Osteoblast (primary cell): ENCODE measurements around the gene DTNB. TPM values are rescaled to one million over a fixed set of nuclear protein-coding genes. Genes with fewer than 3 reads are reported as not detected.

ENCODE experiments used
- DNase-seq: peaks from one replicate; pipeline ENCODE4 v3.0.0; 2011; ENCODE audit warnings: low spot score, mixed read lengths; ENCODE audit not compliant: insufficient read length; ENCODE audit errors: missing footprints
- H2AFZ ChIP-seq: 2 replicates; pipeline ENCODE4 v1.6.0; 2011; ENCODE audit warnings: mild to moderate bottlenecking, low read length
- H3K27ac ChIP-seq: 2 replicates; pipeline ENCODE4 v1.5.1; 2011; ENCODE audit warnings: mild to moderate bottlenecking, low read depth, low read length, moderate library complexity
- H3K27me3 ChIP-seq: 2 replicates; pipeline ENCODE4 v1.6.0; 2012; ENCODE audit warnings: mild to moderate bottlenecking, control low read depth, inconsistent platforms, low read length, moderate library complexity; ENCODE audit not compliant: insufficient read depth
- H3K36me3 ChIP-seq: 2 replicates; pipeline ENCODE4 v1.5.1; 2011; ENCODE audit warnings: mild to moderate bottlenecking, low read length, control low read depth, moderate library complexity; ENCODE audit not compliant: insufficient read depth
- H3K4me1 ChIP-seq: 2 replicates; pipeline ENCODE4 v1.5.1; 2011; ENCODE audit warnings: mild to moderate bottlenecking, low read length, control low read depth, moderate library complexity; ENCODE audit not compliant: insufficient read depth
- H3K4me2 ChIP-seq: 2 replicates; pipeline ENCODE4 v1.6.0; 2011; ENCODE audit warnings: mild to moderate bottlenecking, low read length; ENCODE audit not compliant: insufficient read depth
- H3K4me3 ChIP-seq: fragments of 200-600 bp; sonication (generic); 3 replicates; pipeline ENCODE4 v1.5.1; 2012; ENCODE audit warnings: mild to moderate bottlenecking, low read length, inconsistent platforms; ENCODE audit not compliant: insufficient read depth
- H3K79me2 ChIP-seq: 2 replicates; pipeline ENCODE4 v1.6.0; 2012; ENCODE audit warnings: mild to moderate bottlenecking, low read length, control low read depth, inconsistent platforms; ENCODE audit not compliant: insufficient read depth
- H3K9me3 ChIP-seq: 2 replicates; pipeline ENCODE4 v1.5.1; 2011; ENCODE audit warnings: low read depth, low read length, control low read depth
- H4K20me1 ChIP-seq: 2 replicates; pipeline ENCODE4 v1.6.0; 2012; ENCODE audit warnings: mild to moderate bottlenecking, low read length, control low read depth; ENCODE audit not compliant: insufficient read depth
- CTCF ChIP-seq: IDR thresholded peaks from 2 replicates; pipeline ENCODE4 v1.5.1; 2011; ENCODE audit warnings: mild to moderate bottlenecking, low read depth, low read length, moderate library complexity; ENCODE audit errors: extremely low read depth
- total RNA-seq: library from RNA; depleted of rRNA; stranded (reverse); fragments of >200 nt; gene quantifications from 2 replicates; pipeline ENCODE4 v1.2.3, GENCODE V29; 2012

The DTNB gene
- total RNA-seq, 1 donor: 9.8 TPM

GRCh38 chr2:25334482-25334881 lies 338.9 kb downstream of the DTNB start:
- no peak overlapping the region for H2AFZ ChIP-seq
- no peak overlapping the region for H3K4me3 ChIP-seq
- H3K4me2 ChIP-seq: no peak overlapping the region
- H3K36me3 ChIP-seq: no peaks in the 10 kb centered on the region
- no peak for TF ChIP-seq CTCF
- DNase-seq: no peak
- H4K20me1 ChIP-seq: peaks cover 90% of the 10 kb centered on the region
- H3K9me3 ChIP-seq: no peaks in the 10 kb centered on the region
- no peaks in the 10 kb centered on the region for H3K27me3 ChIP-seq
- H3K79me2 ChIP-seq: peaks cover 43% of the 10 kb centered on the region
- H3K27ac ChIP-seq: no peak overlapping the region
- no peaks in the 10 kb centered on the region for H3K4me1 ChIP-seq

GRCh38 chr2:25333981-25334380 lies 339.4 kb downstream of the DTNB start:
- no peak overlapping the region for H3K4me2 ChIP-seq
- no peak overlapping the region for H2AFZ ChIP-seq
- H3K4me3 ChIP-seq: no peak overlapping the region
- no peak for DNase-seq
- H3K79me2 ChIP-seq: peaks cover 48% of the 10 kb centered on the region
- H3K27ac ChIP-seq: no peak overlapping the region
- no peaks in the 10 kb centered on the region for H3K9me3 ChIP-seq
- H3K36me3 ChIP-seq: no peaks in the 10 kb centered on the region
- H3K27me3 ChIP-seq: no peaks in the 10 kb centered on the region
- H3K4me1 ChIP-seq: no peaks in the 10 kb centered on the region
- no peak for TF ChIP-seq CTCF
- H4K20me1 ChIP-seq: peaks cover 88% of the 10 kb centered on the region

- Histone ChIP-seq H3K4me3 (no peak overlapping the region), H3K9me3 (no peaks in the 10 kb centered on the region), H3K79me2 (peaks cover 48% of the 10 kb centered on the region), H3K27me3 (no peaks in the 10 kb centered on the region), H4K20me1 (peaks cover 86% of the 10 kb centered on the region), H3K36me3 (no peaks in the 10 kb centered on the region), H3K4me2 (no peak overlapping the region), H3K27ac (no peak overlapping the region), H2AFZ (no peak overlapping the region), H3K4me1 (no peaks in the 10 kb centered on the region)
- no peak for TF ChIP-seq CTCF
- no peak for DNase-seq
These were observed 340.8 kb downstream of the DTNB start for GRCh38 chr2:25332571-25332970.

GRCh38 chr2:25331686-25332365 lies 341.6 kb downstream of the DTNB start:
- H3K4me1 ChIP-seq: no peaks in the 10 kb centered on the region
- H3K9me3 ChIP-seq: peaks cover 6% of the 10 kb centered on the region
- no peak overlapping the region for H3K4me2 ChIP-seq
- no peak overlapping the region for H3K4me3 ChIP-seq
- H3K27me3 ChIP-seq: no peaks in the 10 kb centered on the region
- peak; percentile 96 for DNase-seq
- H3K27ac ChIP-seq: no peak overlapping the region
- H3K79me2 ChIP-seq: peaks cover 42% of the 10 kb centered on the region
- H3K36me3 ChIP-seq: no peaks in the 10 kb centered on the region
- no peak overlapping the region for H2AFZ ChIP-seq
- TF ChIP-seq CTCF: no peak
- H4K20me1 ChIP-seq: peaks cover 79% of the 10 kb centered on the region
